SK-N-SH treated with all-trans-retinoic acid at 6 μM for 48 hours (cell line): ENCODE measurements around the gene USP15.

Source experiments
- ARNTL ChIP-seq: fragments of 450-650 bp; formaldehyde crosslinking; IDR thresholded peaks from 2 replicates; pipeline ENCODE4 v1.5.0; 2020; ENCODE audit warnings: low read depth, mild to moderate bottlenecking, moderate library complexity, borderline replicate concordance
- CREB5 ChIP-seq: fragments of 250-450 bp; sonication (Bioruptor Pico); IDR thresholded peaks from 2 replicates; pipeline ENCODE4 v1.5.1; 2020; ENCODE audit warnings: low read depth, mild to moderate bottlenecking, moderate library complexity
- ZFP30 ChIP-seq: fragments of 450-650 bp; formaldehyde crosslinking; IDR thresholded peaks from 2 replicates; pipeline ENCODE4 v1.5.0; 2022; ENCODE audit warnings: mild to moderate bottlenecking, moderate library complexity
- TF ChIP-seq, protein P1 (sequence below): fragments of 250-450 bp; sonication (Bioruptor Pico); IDR thresholded peaks from 2 replicates; pipeline ENCODE4 v1.8.0; 2020; ENCODE audit warnings: mild to moderate bottlenecking, moderate library complexity, borderline replicate concordance

- TF ChIP-seq, protein P1, sequence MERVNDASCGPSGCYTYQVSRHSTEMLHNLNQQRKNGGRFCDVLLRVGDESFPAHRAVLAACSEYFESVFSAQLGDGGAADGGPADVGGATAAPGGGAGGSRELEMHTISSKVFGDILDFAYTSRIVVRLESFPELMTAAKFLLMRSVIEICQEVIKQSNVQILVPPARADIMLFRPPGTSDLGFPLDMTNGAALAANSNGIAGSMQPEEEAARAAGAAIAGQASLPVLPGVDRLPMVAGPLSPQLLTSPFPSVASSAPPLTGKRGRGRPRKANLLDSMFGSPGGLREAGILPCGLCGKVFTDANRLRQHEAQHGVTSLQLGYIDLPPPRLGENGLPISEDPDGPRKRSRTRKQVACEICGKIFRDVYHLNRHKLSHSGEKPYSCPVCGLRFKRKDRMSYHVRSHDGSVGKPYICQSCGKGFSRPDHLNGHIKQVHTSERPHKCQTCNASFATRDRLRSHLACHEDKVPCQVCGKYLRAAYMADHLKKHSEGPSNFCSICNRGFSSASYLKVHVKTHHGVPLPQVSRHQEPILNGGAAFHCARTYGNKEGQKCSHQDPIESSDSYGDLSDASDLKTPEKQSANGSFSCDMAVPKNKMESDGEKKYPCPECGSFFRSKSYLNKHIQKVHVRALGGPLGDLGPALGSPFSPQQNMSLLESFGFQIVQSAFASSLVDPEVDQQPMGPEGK (CRISPR knock-in tag): no peak
- no peak for TF ChIP-seq CREB5
- TF ChIP-seq ARNTL: no peak
- no peak for TF ChIP-seq ZFP30 (CRISPR knock-in tag)
These were observed 71.1 kb downstream of the USP15 start for GRCh38 chr12:62331306-62331705.
